ENCODE data around the gene MYCN.

GRCh38 chr2:15971831-15972522 lies 31.6 kb downstream of the MYCN start:
- TF ChIP-seq CTCF (IDR thresholded peaks at IDR 0.05) (no peak), POLR2A (IDR thresholded peaks at IDR 0.05) (no peak), EP300 (IDR thresholded peaks at IDR 0.05) (no peak)

Measured in ovary (tissue), 3 donors.